Adrenal gland (tissue), 12 donors: ENCODE measurements around the gene OR5AN1. TPM values are rescaled to one million over a fixed set of nuclear protein-coding genes. Genes with fewer than 3 reads are reported as not detected.

Experiments
- DNase-seq, 7 donors: peaks; one replicate each; pipeline ENCODE4 v3.0.0-alpha.2; 2019 to 2020
- H3K27ac ChIP-seq, 5 donors: fragments of 200-600 bp; sonication (generic) in 4 of 5; 1 replicate in 3 of 5; 2 replicates in 2 of 5; pipeline versions ENCODE4 v1.5.1 to v1.8.0; 2016 to 2020; ENCODE audit warnings: mild to moderate bottlenecking in 1 of 5
- H3K27me3 ChIP-seq: fragments of 200-600 bp; 2 replicates; pipeline ENCODE4 v1.8.0; 2021
- H3K36me3 ChIP-seq, 2 donors: fragments of 200-600 bp; replicated peaks in 1 of 2; 1 replicate in 1 of 2; 2 replicates in 1 of 2; pipeline versions ENCODE4 v1.5.1 to v1.8.0; 2018 to 2022
- H3K4me1 ChIP-seq, 2 donors: fragments of 200-600 bp; replicated peaks in 1 of 2; 1 replicate in 1 of 2; 2 replicates in 1 of 2; pipeline versions ENCODE4 v1.5.1 to v1.8.0; 2018 to 2021
- H3K4me3 ChIP-seq, 4 donors: fragments of 200-600 bp; sonication (generic) in 3 of 4; one replicate each; pipeline ENCODE4 v1.5.1; 2016 to 2018
- H3K9me3 ChIP-seq, 3 donors: fragments of 200-600 bp; sonication (generic) in 1 of 3; replicated peaks in 1 of 3; 1 replicate in 2 of 3; 2 replicates in 1 of 3; pipeline versions ENCODE4 v1.5.1 to v1.8.0; 2016 to 2021
- POLR2A ChIP-seq, 2 donors: fragments of 450-650 bp; IDR thresholded peaks; one replicate each; pipeline ENCODE4 v1.6.1; 2017; ENCODE audit warnings: antibody characterized with exemption in 2 of 2, mild to moderate bottlenecking in 2 of 2, moderate library complexity in 1 of 2
- WGBS, 4 donors: extraction: QIAGEN DNeasy Blood & Tissue Kit in 2 of 4; methylation state at CpG; one replicate each; pipeline versions ENCODE4 v1.1.5 to v1.1.7; 2013 to 2017; 5-methylcytosine and 5-hydroxymethylcytosine counted together
- intact Hi-C, 2 donors: fragments of 100-400 bp; cut with DNase I; formaldehyde crosslinking; loops; one replicate each; pipeline versions ENCODE4 v1.14.1 to v1.15.0; 2022 to 2023
- polyA plus RNA-seq, 3 donors: library from polyadenylated mRNA; stranded (reverse); fragments of 200-250 nt in 2 of 3; fragments of 350-450 nt in 1 of 3; fragmentation: Illumina TruSeq in 1 of 3; extraction: RNeasy Lipid Tissue Mini Kit (QIAGEN cat#74804) in 1 of 3; gene quantifications; one replicate each; pipeline ENCODE4 v1.2.3, GENCODE V29; 2013 to 2014
- total RNA-seq, 9 donors: library from RNA; depleted of rRNA in 4 of 9; stranded (reverse); fragments of >200 nt in 4 of 9; fragments of 120-200 nt in 1 of 9; fragmentation: NEBNext Ultra II Directional in 1 of 9; extraction: Animal tissue kit (Norgen Biotek cat#: 25700) in 1 of 9; gene quantifications; one replicate each; pipeline versions ENCODE4 v1.1.0 to v1.2.4, GENCODE V29; 2013 to 2023
- TF ChIP-seq, protein P1 (sequence below), 6 experiments: fragments of 450-650 bp in 4 of 6; fragments of 200-600 bp in 2 of 6; sonication (generic) in 1 of 6; IDR thresholded peaks; 1 replicate in 5 of 6; 2 replicates in 1 of 6; pipeline versions ENCODE4 v1.5.1 to v1.8.0; 2016 to 2021; ENCODE audit warnings: antibody characterized with exemption in 6 of 6, mild to moderate bottlenecking in 2 of 6, moderate library complexity in 1 of 6
- donor health status: healthy with polysubstance abuse.
- donor health status: Bipolar disorder and iron deficiency.
- donor health status: DM: yes; HTN: yes; CAD: no.
- donor health status: DM: no; HTN: no; CAD: no.
- donor health status: DM: no; HTN: no; CAD: no.
- donor health status: DM: yes; HTN: yes; CAD: no.

The OR5AN1 gene
- total and polyA plus RNA-seq, 12 donors = not detected

DNA sequence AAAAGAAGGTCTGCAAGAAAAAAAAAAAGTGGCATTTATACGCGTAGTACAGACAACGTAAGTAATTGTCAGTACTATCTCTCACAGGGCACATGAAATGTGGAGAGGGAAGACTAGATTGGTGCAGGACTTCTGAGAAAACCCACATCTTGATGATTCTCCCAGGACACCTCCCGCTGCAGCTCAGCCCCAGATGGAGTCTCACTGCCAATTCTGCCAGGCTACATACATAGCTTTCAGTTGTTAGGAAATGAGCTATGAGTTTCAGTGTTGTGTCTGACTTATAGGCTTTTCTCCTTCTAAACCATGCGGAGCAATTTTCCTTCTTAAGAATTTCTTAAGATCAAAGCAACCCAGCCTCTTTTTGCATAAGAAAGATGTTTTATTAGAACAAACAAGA, 57.9 kb downstream of the OR5AN1 start:
- no peaks in the 10 kb centered on the region for H3K9me3 ChIP-seq
- TF ChIP-seq, protein P1, sequence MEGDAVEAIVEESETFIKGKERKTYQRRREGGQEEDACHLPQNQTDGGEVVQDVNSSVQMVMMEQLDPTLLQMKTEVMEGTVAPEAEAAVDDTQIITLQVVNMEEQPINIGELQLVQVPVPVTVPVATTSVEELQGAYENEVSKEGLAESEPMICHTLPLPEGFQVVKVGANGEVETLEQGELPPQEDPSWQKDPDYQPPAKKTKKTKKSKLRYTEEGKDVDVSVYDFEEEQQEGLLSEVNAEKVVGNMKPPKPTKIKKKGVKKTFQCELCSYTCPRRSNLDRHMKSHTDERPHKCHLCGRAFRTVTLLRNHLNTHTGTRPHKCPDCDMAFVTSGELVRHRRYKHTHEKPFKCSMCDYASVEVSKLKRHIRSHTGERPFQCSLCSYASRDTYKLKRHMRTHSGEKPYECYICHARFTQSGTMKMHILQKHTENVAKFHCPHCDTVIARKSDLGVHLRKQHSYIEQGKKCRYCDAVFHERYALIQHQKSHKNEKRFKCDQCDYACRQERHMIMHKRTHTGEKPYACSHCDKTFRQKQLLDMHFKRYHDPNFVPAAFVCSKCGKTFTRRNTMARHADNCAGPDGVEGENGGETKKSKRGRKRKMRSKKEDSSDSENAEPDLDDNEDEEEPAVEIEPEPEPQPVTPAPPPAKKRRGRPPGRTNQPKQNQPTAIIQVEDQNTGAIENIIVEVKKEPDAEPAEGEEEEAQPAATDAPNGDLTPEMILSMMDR (IDR thresholded peaks at IDR 0.05) = no peak
- TF ChIP-seq POLR2A (IDR thresholded peaks at IDR 0.05) = no peak
- H3K4me1 ChIP-seq = no peaks in the 10 kb centered on the region
- H3K27me3 ChIP-seq = no peaks in the 10 kb centered on the region
- DNase-seq = no peak
- intact Hi-C loops = no loop called here
- 65 to 87% (median 78%) methylated on average over 5 of the region's 5 CpGs for WGBS, 4 donors
- H3K36me3 ChIP-seq = no peaks in the 10 kb centered on the region
- H3K27ac ChIP-seq = no peak overlapping the region
- no peak overlapping the region for H3K4me3 ChIP-seq

DNA sequence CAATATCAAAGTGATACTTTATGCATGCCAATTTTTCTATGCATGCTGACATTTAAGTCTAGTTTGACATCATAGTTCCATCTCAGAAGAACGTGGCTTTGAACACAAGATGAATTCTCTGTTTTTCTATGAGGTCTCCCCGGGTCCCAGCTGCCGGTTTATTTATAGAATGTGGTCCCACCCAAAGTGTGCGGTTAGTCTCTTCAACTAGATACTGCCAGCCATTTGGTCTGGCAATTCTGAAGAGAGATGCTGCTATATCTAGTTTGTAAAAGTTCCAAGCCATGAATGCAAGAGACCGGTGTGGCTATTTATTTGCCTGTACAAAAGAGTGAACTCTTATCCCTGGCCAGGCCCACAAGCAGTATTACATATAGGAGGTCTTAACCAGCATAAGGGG, 58.3 kb downstream of the OR5AN1 start:
- H3K4me3 ChIP-seq = no peak overlapping the region
- no peak overlapping the region for H3K27ac ChIP-seq
- 44 to 59% (median 56%) methylated on average over 5 of the region's 5 CpGs for WGBS, 4 donors
- H3K9me3 ChIP-seq = no peaks in the 10 kb centered on the region
- no peak for DNase-seq
- H3K27me3 ChIP-seq = no peaks in the 10 kb centered on the region
- no peaks in the 10 kb centered on the region for H3K4me1 ChIP-seq
- TF ChIP-seq, protein P1 (IDR thresholded peaks at IDR 0.05) = no peak
- no peak for TF ChIP-seq POLR2A (IDR thresholded peaks at IDR 0.05)
- intact Hi-C loops = no loop called here
- H3K36me3 ChIP-seq = no peaks in the 10 kb centered on the region

DNA sequence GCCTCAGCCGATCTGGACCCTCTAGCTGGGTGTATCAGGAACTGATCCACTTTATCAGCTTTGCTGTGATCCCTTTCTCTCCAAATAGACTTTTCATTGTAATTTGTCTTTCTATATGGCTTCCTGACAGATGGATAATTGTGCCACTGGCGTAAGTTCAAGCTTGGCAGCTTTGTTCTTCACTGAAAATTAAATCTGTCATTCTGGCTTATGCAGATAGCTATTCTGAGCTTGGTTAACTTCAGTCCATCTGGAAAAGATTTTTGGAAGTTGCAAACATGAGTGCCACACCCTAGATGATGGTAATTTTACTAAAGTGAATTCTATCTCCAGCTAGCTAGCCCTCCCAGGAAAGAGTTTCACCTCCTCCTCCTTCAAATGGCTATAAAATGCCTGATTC, 59.5 kb downstream of the OR5AN1 start:
- H3K4me3 ChIP-seq = no peak overlapping the region
- H3K27me3 ChIP-seq = no peaks in the 10 kb centered on the region
- DNase-seq = no peak
- intact Hi-C loops = no loop called here
- TF ChIP-seq, protein P1 (IDR thresholded peaks at IDR 0.05) = no peak
- TF ChIP-seq POLR2A (IDR thresholded peaks at IDR 0.05) = no peak
- WGBS, 4 donors = 57 to 74% (median 63%) methylated on average over 2 of the region's 2 CpGs
- H3K9me3 ChIP-seq = no peaks in the 10 kb centered on the region
- H3K36me3 ChIP-seq = no peaks in the 10 kb centered on the region
- no peaks in the 10 kb centered on the region for H3K4me1 ChIP-seq
- H3K27ac ChIP-seq = no peak overlapping the region

Other genes with a start within 250 kb of the OR5AN1 start
- 10 to 100 TPM; 15.8 to 42.6 (median 32.2) TPM for gene FAM111A, start 216.0 kb upstream of the OR5AN1 start, total RNA-seq
- gene FAM111A, start 216.0 kb upstream of the OR5AN1 start, polyA plus RNA-seq = 10 to 100 TPM; 13.5 to 92.5 (median 30.7) TPM
- gene DTX4, start 186.8 kb upstream of the OR5AN1 start, total RNA-seq = 1 to 10 TPM; 2.2 to 7.8 (median 3.3) TPM
- 1 to 10 TPM; 1.2 to 2.9 (median 2.3) TPM for gene DTX4, start 186.8 kb upstream of the OR5AN1 start, polyA plus RNA-seq
- 10 to 100 TPM in 8 of 9 donors, 1 to 10 TPM in 1; 5.9 to 54.8 (median 35.7) TPM for gene MPEG1, start 146.0 kb upstream of the OR5AN1 start, total RNA-seq
- 10 to 100 TPM in 1 of 3 donors, 1 to 10 TPM in 2; 4.5 to 10.2 (median 6.9) TPM for gene MPEG1, start 146.0 kb upstream of the OR5AN1 start, polyA plus RNA-seq
- not detected for gene OR5A2, start 67.5 kb downstream of the OR5AN1 start, total RNA-seq
- gene OR5A2, start 67.5 kb downstream of the OR5AN1 start, polyA plus RNA-seq = not detected
- gene OR5A1, start 77.6 kb downstream of the OR5AN1 start, total RNA-seq = not detected
- not detected for gene OR5A1, start 77.6 kb downstream of the OR5AN1 start, polyA plus RNA-seq
- not detected for gene OR4D6, start 98.1 kb downstream of the OR5AN1 start, total RNA-seq
- not detected for gene OR4D6, start 98.1 kb downstream of the OR5AN1 start, polyA plus RNA-seq
- not detected for gene OR4D10, start 114.4 kb downstream of the OR5AN1 start, total RNA-seq
- not detected for gene OR4D10, start 114.4 kb downstream of the OR5AN1 start, polyA plus RNA-seq
- not detected for gene OR4D11, start 144.7 kb downstream of the OR5AN1 start, total RNA-seq
- not detected for gene OR4D11, start 144.7 kb downstream of the OR5AN1 start, polyA plus RNA-seq
- not detected for gene OR4D9, start 152.6 kb downstream of the OR5AN1 start, total RNA-seq
- gene OR4D9, start 152.6 kb downstream of the OR5AN1 start, polyA plus RNA-seq = not detected